Endothelial cell of umbilical vein (primary cell): ENCODE results near the gene NEK6. TPM values are rescaled to one million over a fixed set of nuclear protein-coding genes. Genes with fewer than 3 reads are reported as not detected.

Experiments used
- BruUV-seq: library from RNA; stranded (reverse); fragments of 400-500 nt; replicated peaks from 2 replicates; lab custom pipeline; 2021; lab: Mats Ljungman, UMichigan
- CTCF ChIA-PET: fragments of 300-600, 350-600 bp; sonication (Branson Sonifier 250); formaldehyde crosslinking; loops from one replicate; lab custom pipeline; 2021; ENCODE audit warnings: antibody characterized with exemption, inconsistent platforms; lab: Charles Lee
- POLR2A ChIA-PET: fragments of 300-600, 350-600 bp; sonication (Branson Sonifier 250); formaldehyde crosslinking; loops from one replicate; lab custom pipeline; 2021; ENCODE audit warnings: antibody characterized with exemption, inconsistent platforms; lab: Charles Lee
- DNase-seq: peaks from one replicate; pipeline ENCODE4 v3.0.0-alpha.2; 2011; ENCODE audit warnings: low read depth, low spot score
- FAIRE-seq: peaks from 2 replicates; lab custom pipeline; 2011; peaks lifted over from hg19 to GRCh38; lab: Jason Lieb, UNC
- H2AFZ ChIP-seq: 2 replicates; pipeline ENCODE4 v1.6.0; 2012; ENCODE audit warnings: low read depth, low read length, control low read depth, inconsistent platforms
- H3K27ac ChIP-seq: 2 replicates; pipeline ENCODE4 v1.5.1; 2011; ENCODE audit warnings: low read depth, mild to moderate bottlenecking, control low read depth, low read length, moderate library complexity; ENCODE audit not compliant: insufficient read depth
- H3K27me3 ChIP-seq, 2 experiments: 2 replicates each; pipeline versions ENCODE4 v1.6.0 to v1.6.1; 2011; ENCODE audit warnings: low read length in 2 of 2, mixed read lengths in 1 of 2; ENCODE audit not compliant: control insufficient read depth in 2 of 2, insufficient read depth in 2 of 2
- H3K36me3 ChIP-seq, 2 experiments: 2 replicates in 1 of 2; 3 replicates in 1 of 2; pipeline ENCODE4 v1.5.1; 2011; ENCODE audit warnings: low read length in 2 of 2, mild to moderate bottlenecking in 1 of 2, moderate library complexity in 1 of 2; ENCODE audit not compliant: control insufficient read depth in 2 of 2, insufficient read depth in 2 of 2; ENCODE audit errors: extremely low read depth in 1 of 2
- H3K4me1 ChIP-seq: 3 replicates; pipeline ENCODE4 v1.5.1; 2011; ENCODE audit warnings: mild to moderate bottlenecking, low read length; ENCODE audit not compliant: control insufficient read depth, insufficient read depth; ENCODE audit errors: extremely low read depth
- H3K4me2 ChIP-seq: 2 replicates; pipeline ENCODE4 v1.6.1; 2011; ENCODE audit warnings: low read length, control low read depth, mixed read lengths; ENCODE audit not compliant: insufficient read depth
- H3K4me3 ChIP-seq, 3 experiments: fragments of 200-600 bp in 1 of 3; sonication (generic), shearing (Covaris generic) in 1 of 3; replicated peaks in 1 of 3; 2 replicates each; pipeline ENCODE4 v1.5.1; 2011 to 2016; ENCODE audit warnings: control low read depth in 3 of 3, low read length in 3 of 3, mild to moderate bottlenecking in 2 of 3, inconsistent platforms in 1 of 3, low read depth in 1 of 3, moderate library complexity in 1 of 3; ENCODE audit not compliant: insufficient read depth in 1 of 3
- H3K79me2 ChIP-seq: 2 replicates; pipeline ENCODE4 v1.6.0; 2012; ENCODE audit warnings: low read length, inconsistent platforms; ENCODE audit not compliant: control insufficient read depth, insufficient read depth
- H3K9ac ChIP-seq: replicated peaks from 2 replicates; pipeline ENCODE3; 2011; ENCODE audit warnings: low read length, control low read depth; ENCODE audit not compliant: insufficient read depth; ENCODE audit errors: extremely low read depth
- H3K9me1 ChIP-seq: replicated peaks from 3 replicates; pipeline ENCODE4 v1.6.0; 2011; ENCODE audit warnings: mild to moderate bottlenecking, low read length; ENCODE audit not compliant: control insufficient read depth, insufficient read depth; ENCODE audit errors: extremely low read depth
- H3K9me3 ChIP-seq: replicated peaks from 2 replicates; pipeline ENCODE4 v1.5.1; 2012; ENCODE audit warnings: low read length, inconsistent platforms; ENCODE audit not compliant: control insufficient read depth, insufficient read depth
- H4K20me1 ChIP-seq: replicated peaks from 2 replicates; pipeline ENCODE3; 2011; ENCODE audit warnings: mild to moderate bottlenecking, low read length; ENCODE audit not compliant: control insufficient read depth, insufficient read depth; ENCODE audit errors: extremely low read depth
- EZH2 ChIP-seq: IDR thresholded peaks from 2 replicates; pipeline ENCODE4 v1.6.1; 2012; ENCODE audit warnings: borderline replicate concordance, low read depth, mild to moderate bottlenecking, moderate library complexity, low read length, inconsistent platforms; ENCODE audit not compliant: severe bottlenecking
- FOS ChIP-seq: IDR thresholded peaks from 2 replicates; pipeline ENCODE4 v1.6.1; 2011; ENCODE audit warnings: mild to moderate bottlenecking, low read length, moderate library complexity, borderline replicate concordance; ENCODE audit not compliant: insufficient read depth
- GATA2 ChIP-seq: IDR thresholded peaks from 2 replicates; pipeline ENCODE4 v1.7.0; 2011; ENCODE audit warnings: low read depth, mild to moderate bottlenecking, moderate library complexity, mixed read lengths, low read length; ENCODE audit not compliant: insufficient read length, insufficient read depth
- JUN ChIP-seq: IDR thresholded peaks from 2 replicates; pipeline ENCODE4 v1.6.1; 2011; ENCODE audit warnings: borderline replicate concordance, low read depth; ENCODE audit not compliant: insufficient read length, insufficient read depth
- MYC ChIP-seq: IDR thresholded peaks from one replicate; pipeline ENCODE4 v1.6.1; 2011; ENCODE audit warnings: mild to moderate bottlenecking, low read depth, low read length
- POLR2A ChIP-seq: IDR thresholded peaks from 2 replicates; pipeline ENCODE4 v1.6.1; 2012; ENCODE audit warnings: low read depth, mild to moderate bottlenecking, control low read depth, low read length
- POLR2AphosphoS5 ChIP-seq: IDR thresholded peaks from 2 replicates; pipeline ENCODE4 v1.6.1; 2012; ENCODE audit warnings: low read depth, mild to moderate bottlenecking, control low read depth, low read length, moderate library complexity; ENCODE audit not compliant: insufficient read depth
- dilution Hi-C: fragments of 300-500 bp; cut with MboI; formaldehyde crosslinking; loops from one replicate; pipeline ENCODE4 v1.15.0; 2019; ENCODE audit warnings: low sequenced_read_pairs; ENCODE audit not compliant: extremely low pct_ligation_motif_present
- intact Hi-C: fragments of 100-400 bp; cut with micrococcal nuclease; formaldehyde crosslinking; loops from one replicate; pipeline ENCODE4 v1.10.0; 2022
- polyA plus RNA-seq, 4 experiments: library from polyadenylated mRNA; depleted of rRNA in 3 of 4; stranded (reverse) in 3 of 4; unstranded in 1 of 4; fragments of >200 nt; gene quantifications; 2 replicates each; pipeline versions ENCODE4 v1.2.1 to v1.2.3, GENCODE V29; 2011 to 2012; ENCODE audit warnings: missing spikeins in 1 of 4
- total RNA-seq: library from RNA; stranded (reverse); gene quantifications from 2 replicates; pipeline ENCODE4 v1.2.3, GENCODE V29; 2021
- TF ChIP-seq, protein P1 (sequence below), 2 donors: IDR thresholded peaks; 1 replicate in 1 of 2; 2 replicates in 1 of 2; pipeline ENCODE4 v1.5.1; 2011; ENCODE audit warnings: low read length in 2 of 2, mild to moderate bottlenecking in 2 of 2, moderate library complexity in 2 of 2, control low read depth in 1 of 2, inconsistent platforms in 1 of 2, low read depth in 1 of 2; ENCODE audit not compliant: insufficient read depth in 1 of 2; ENCODE audit errors: extremely low read depth in 1 of 2
- TF ChIP-seq, protein P2 (sequence below): IDR thresholded peaks from 2 replicates; pipeline ENCODE4 v1.6.1; 2011; ENCODE audit not compliant: insufficient read depth, insufficient read length

The NEK6 gene
- total and polyA plus RNA-seq, 2 donors (not counting 3 experiments of a cell fraction or from before 2014, with no cell fraction given): 64.3 to 67.1 TPM

GRCh38 chr9:124340219-124341069, 82.7 kb downstream of the NEK6 start:
- ChIA-PET POLR2A (no interaction called here), CTCF (no interaction called here)
- Histone ChIP-seq H3K9me1 (no peaks in the 10 kb centered on the region), H3K9me3 (no peaks in the 10 kb centered on the region), H3K4me2 (no peak overlapping the region), H3K4me3 (no peak overlapping the region), H3K27ac (no peak overlapping the region), H3K36me3 (peaks cover 8 to 46% of the 10 kb centered on the region in 2 experiments), H3K27me3 (no peaks in the 10 kb centered on the region), H2AFZ (no peak overlapping the region), H4K20me1 (no peaks in the 10 kb centered on the region), H3K9ac (no peak overlapping the region), H3K4me1 (no peaks in the 10 kb centered on the region), H3K79me2 (no peaks in the 10 kb centered on the region)
- dilution Hi-C loops: no loop called here
- FAIRE-seq: no peak
- no peak for DNase-seq
- TF ChIP-seq POLR2A (no peak), JUN (no peak), FOS (no peak), POLR2AphosphoS5 (no peak), EZH2 (no peak), GATA2 (no peak), MYC (no peak)
- TF ChIP-seq, protein P1, sequence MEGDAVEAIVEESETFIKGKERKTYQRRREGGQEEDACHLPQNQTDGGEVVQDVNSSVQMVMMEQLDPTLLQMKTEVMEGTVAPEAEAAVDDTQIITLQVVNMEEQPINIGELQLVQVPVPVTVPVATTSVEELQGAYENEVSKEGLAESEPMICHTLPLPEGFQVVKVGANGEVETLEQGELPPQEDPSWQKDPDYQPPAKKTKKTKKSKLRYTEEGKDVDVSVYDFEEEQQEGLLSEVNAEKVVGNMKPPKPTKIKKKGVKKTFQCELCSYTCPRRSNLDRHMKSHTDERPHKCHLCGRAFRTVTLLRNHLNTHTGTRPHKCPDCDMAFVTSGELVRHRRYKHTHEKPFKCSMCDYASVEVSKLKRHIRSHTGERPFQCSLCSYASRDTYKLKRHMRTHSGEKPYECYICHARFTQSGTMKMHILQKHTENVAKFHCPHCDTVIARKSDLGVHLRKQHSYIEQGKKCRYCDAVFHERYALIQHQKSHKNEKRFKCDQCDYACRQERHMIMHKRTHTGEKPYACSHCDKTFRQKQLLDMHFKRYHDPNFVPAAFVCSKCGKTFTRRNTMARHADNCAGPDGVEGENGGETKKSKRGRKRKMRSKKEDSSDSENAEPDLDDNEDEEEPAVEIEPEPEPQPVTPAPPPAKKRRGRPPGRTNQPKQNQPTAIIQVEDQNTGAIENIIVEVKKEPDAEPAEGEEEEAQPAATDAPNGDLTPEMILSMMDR (IDR thresholded peaks at IDR 0.05; ENCODE audit: extremely low read depth in 1 of 2, insufficient read depth in 1 of 2, low read depth in 1 of 2, low read length in 2 of 2): no peak
- TF ChIP-seq, protein P2, sequence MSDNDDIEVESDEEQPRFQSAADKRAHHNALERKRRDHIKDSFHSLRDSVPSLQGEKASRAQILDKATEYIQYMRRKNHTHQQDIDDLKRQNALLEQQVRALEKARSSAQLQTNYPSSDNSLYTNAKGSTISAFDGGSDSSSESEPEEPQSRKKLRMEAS: no peak
- BruUV-seq: no TSS peak
- intact Hi-C loops: no loop called here
